PFSK-1 (cell line): ENCODE results near the gene SLC66A2.

Experiments
- FOXP2 ChIP-seq: optimal IDR thresholded peaks from 2 replicates; pipeline ENCODE3; 2011; ENCODE audit warnings: borderline replicate concordance, control low read depth, inconsistent platforms; ENCODE audit not compliant: insufficient read depth; ENCODE audit errors: extremely low read length, extremely low read depth
- POLR2AphosphoS5 ChIP-seq: IDR thresholded peaks from 2 replicates; pipeline ENCODE4 v1.6.1; 2012; ENCODE audit warnings: low read depth, mild to moderate bottlenecking, control low read depth, low read length, moderate library complexity
- REST ChIP-seq, 2 experiments: IDR thresholded peaks; 2 replicates each; pipeline versions ENCODE4 v1.6.1 to v1.8.0; 2011 to 2012; ENCODE audit warnings: low read depth in 2 of 2, low read length in 2 of 2, control low read depth in 1 of 2, inconsistent platforms in 1 of 2, mild to moderate bottlenecking in 1 of 2, moderate library complexity in 1 of 2; ENCODE audit not compliant: insufficient read depth in 1 of 2
- SIN3A ChIP-seq: IDR thresholded peaks from 2 replicates; pipeline ENCODE4 v1.6.1; 2012; ENCODE audit warnings: mild to moderate bottlenecking, low read length, moderate library complexity, borderline replicate concordance; ENCODE audit not compliant: insufficient read depth
- TAF1 ChIP-seq: IDR thresholded peaks from 2 replicates; pipeline ENCODE4 v1.6.1; 2012; ENCODE audit warnings: low read length, control low read depth, borderline replicate concordance; ENCODE audit not compliant: insufficient read depth

Gene SLC66A2

GRCh38 chr18:79955302-79956075 is 4.0 kb upstream of the SLC66A2 start:
- no peak for TF ChIP-seq REST (IDR thresholded peaks at IDR 0.05; ENCODE audit: insufficient read depth in 1 of 2, low read depth in 2 of 2, low read length in 2 of 2)
- no peak for TF ChIP-seq FOXP2
- no peak for TF ChIP-seq POLR2AphosphoS5
- TF ChIP-seq SIN3A, result no peak
- TF ChIP-seq TAF1, result no peak

- TF ChIP-seq POLR2AphosphoS5 (no peak), FOXP2 (no peak), SIN3A (no peak)
Measured at GRCh38 chr18:79954791-79955190, 3.3 kb upstream of the SLC66A2 start.

- no peak for TF ChIP-seq REST (IDR thresholded peaks at IDR 0.05; ENCODE audit: insufficient read depth in 1 of 2, low read depth in 2 of 2, low read length in 2 of 2)
- no peak for TF ChIP-seq SIN3A
- no peak for TF ChIP-seq POLR2AphosphoS5
- TF ChIP-seq TAF1, result no peak
- TF ChIP-seq FOXP2, result no peak
Measured at GRCh38 chr18:79953971-79954651, 2.7 kb upstream of the SLC66A2 start.

GRCh38 chr18:79952996-79953559 is 1.6 kb upstream of the SLC66A2 start:
- TF ChIP-seq POLR2AphosphoS5 (no peak), TAF1 (no peak), FOXP2 (no peak), REST (IDR thresholded peaks at IDR 0.05; ENCODE audit: insufficient read depth in 1 of 2, low read depth in 2 of 2, low read length in 2 of 2) (no peak), SIN3A (no peak)

GRCh38 chr18:79952456-79952995 is 1.1 kb upstream of the SLC66A2 start:
- TF ChIP-seq TAF1, result no peak
- no peak for TF ChIP-seq POLR2AphosphoS5
- no peak for TF ChIP-seq FOXP2
- no peak for TF ChIP-seq REST (IDR thresholded peaks at IDR 0.05; ENCODE audit: insufficient read depth in 1 of 2, low read depth in 2 of 2, low read length in 2 of 2)
- no peak for TF ChIP-seq SIN3A
